ENCODE data around the gene ZNFX1.

- TF ChIP-seq, protein P1, sequence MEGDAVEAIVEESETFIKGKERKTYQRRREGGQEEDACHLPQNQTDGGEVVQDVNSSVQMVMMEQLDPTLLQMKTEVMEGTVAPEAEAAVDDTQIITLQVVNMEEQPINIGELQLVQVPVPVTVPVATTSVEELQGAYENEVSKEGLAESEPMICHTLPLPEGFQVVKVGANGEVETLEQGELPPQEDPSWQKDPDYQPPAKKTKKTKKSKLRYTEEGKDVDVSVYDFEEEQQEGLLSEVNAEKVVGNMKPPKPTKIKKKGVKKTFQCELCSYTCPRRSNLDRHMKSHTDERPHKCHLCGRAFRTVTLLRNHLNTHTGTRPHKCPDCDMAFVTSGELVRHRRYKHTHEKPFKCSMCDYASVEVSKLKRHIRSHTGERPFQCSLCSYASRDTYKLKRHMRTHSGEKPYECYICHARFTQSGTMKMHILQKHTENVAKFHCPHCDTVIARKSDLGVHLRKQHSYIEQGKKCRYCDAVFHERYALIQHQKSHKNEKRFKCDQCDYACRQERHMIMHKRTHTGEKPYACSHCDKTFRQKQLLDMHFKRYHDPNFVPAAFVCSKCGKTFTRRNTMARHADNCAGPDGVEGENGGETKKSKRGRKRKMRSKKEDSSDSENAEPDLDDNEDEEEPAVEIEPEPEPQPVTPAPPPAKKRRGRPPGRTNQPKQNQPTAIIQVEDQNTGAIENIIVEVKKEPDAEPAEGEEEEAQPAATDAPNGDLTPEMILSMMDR (IDR thresholded peaks at IDR 0.05), result no peak
- no peak for TF ChIP-seq POLR2A (IDR thresholded peaks at IDR 0.05)
Measured at GRCh38 chr20:49270736-49271135, 7.1 kb downstream of the ZNFX1 start.
